ENCODE results near the gene SNRPA1. TPM values are rescaled to one million over a fixed set of nuclear protein-coding genes. Genes with fewer than 3 reads are reported as not detected.

SNRPA1 gene
- total RNA-seq, result 9.5 and 12.0 TPM in 2 replicates

DNA sequence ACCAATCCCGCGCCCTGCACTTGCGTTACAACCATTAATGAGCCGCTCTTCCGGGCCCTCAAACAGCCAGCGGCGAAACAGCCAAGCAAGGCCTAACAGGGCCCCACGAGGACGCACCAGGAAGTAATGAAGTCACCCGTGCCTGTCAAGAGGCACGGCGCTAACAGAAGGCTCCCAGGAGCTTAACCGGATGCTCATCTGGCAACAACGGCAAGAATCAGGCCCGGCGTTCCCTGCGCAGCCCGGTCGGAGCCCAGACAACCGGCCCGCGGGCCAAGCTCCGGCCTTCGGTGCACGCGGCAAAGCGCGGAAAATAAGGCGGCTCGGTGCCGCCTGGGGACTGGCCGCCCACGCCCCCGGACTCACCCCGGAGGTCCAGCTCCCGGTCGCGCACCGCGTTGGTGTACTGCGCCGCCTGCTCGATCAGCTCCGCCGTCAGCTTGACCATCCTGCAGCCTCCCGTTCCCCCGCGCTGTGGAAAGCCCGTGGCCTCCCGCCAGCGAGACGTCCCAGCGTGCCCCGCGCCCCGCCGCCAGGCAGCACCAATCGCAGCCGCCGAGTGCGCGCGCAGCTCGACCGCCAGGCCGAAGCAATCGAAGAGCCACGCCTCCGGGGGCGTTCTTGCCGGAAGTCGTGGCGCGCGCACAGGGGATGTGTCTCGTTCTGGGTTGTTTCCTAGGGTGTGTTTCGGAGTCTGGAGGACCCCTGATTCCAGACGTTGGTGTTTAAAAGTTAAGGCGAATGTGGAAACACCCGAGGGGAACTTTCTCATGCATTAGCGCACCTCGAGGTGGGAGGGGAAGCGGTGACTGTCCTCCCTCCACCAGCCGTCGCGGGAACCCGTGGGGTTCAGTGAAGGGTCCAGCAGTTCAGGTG is at the start of gene SNRPA1:
Gene SNRPA1, minus strand, starts transcription at position 518 of the 876 bp plus-strand sequence. Its CDS starts 70 bp downstream, at position 448.

DNA sequence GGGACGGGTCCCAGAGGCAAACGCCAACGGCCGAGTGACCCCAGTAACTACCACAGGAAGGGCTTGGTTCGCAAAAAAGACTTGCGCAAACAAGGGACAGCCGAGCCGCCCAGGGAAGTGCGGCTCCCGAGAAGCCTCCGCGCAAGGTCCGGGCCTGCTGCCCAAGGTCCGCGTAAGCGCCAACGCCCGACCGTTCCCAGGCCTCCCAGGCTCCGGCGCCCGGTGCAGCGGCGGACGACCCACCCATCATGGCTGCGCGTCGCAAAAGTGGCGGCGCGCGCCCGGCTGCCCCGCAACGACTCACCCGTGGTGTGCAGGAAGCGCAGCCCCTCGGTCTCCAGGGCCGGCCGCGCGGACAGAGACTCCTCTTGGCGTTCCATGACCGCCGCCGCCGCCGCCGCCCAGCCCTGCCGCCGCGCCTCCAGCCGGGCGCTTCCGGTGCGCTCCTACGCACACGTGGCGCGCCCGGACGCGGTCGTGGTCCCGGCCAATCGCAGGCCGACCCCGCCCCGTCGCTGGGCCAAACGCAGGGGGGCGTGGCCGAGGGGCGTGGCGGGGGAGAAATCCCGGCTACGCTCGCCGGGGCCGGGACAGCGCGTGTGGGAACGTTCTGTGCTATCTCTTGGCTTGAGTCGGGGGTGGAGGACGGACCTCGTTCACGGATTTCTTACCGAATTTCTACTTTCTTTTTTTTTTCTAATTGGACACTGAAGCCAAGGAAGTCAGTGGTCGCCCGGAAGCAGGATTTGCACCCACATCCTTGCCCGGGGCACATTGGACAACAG is 17.8 kb downstream of the SNRPA1 start, which contains the start of gene SELENOS:
Gene SELENOS, minus strand, starts transcription at position 448 of the 785 bp plus-strand sequence. Its CDS starts 68 bp downstream, at position 380.

DNA sequence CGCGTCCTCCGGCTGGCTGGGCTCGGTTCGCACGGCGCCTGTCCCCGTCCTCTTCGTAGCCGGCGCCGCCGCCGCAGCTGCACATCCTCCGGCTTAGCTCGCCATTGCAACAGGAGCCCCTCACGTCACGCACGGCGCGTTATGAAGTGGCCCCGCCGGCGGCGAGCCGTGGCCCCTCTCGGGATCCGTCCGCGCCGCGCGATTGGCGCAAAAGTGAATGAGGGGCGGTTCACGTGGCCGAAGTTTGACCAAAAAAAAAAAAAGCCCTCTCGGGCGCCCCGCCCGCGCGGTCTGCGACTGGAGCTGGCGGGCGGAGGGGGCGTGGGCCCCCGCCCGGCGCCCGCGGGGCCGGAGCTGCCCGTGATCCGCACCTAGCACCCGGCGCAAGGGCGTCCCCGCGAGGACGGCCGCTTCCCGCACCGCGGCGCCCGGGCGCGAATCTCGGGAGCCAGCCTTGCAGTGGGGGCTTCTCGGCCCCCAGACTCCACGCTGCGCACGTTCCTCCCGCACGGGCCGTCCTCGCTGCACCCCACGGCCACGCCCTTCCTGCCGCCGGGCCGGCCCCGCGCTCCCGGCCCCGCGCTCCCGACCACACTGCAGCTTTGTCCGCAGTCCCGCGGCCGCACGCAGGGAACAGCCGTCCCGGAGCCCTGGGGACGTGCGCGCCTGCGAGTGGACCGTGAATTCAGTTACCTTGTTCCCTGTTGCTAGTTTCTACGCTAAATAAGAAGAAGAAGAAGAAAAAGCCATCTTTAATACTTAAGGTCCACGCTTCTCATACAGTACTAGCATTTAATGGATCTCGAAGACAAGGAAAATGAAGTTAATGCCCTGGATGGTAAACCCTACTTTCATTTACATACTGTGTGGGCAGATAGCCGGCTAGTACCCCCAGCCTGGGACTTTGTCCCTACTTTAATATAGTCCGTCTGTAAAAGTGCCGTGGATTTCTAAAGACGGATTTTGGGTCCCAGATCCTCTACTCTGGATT is 42.9 kb downstream of the SNRPA1 start, which contains the start of gene CHSY1:
Gene CHSY1, minus strand, starts transcription at position 219 of the 991 bp plus-strand sequence. CDS start 592 bp downstream, outside the sequence.

Other genes with a start within 250 kb of the SNRPA1 start
- 69.9 and 74.3 TPM in 2 replicates for gene CHSY1, start 43.2 kb downstream of the SNRPA1 start, total RNA-seq
- gene SELENOS, start 17.8 kb downstream of the SNRPA1 start, total RNA-seq, result 59.5 and 66.0 TPM in 2 replicates
- 0.65 TPM in 1 of 2 replicates, not detected in the other for gene PCSK6, start 194.5 kb upstream of the SNRPA1 start, total RNA-seq